Measurements from ENCODE around the gene MS4A3.

MS4A3 gene

DNA sequence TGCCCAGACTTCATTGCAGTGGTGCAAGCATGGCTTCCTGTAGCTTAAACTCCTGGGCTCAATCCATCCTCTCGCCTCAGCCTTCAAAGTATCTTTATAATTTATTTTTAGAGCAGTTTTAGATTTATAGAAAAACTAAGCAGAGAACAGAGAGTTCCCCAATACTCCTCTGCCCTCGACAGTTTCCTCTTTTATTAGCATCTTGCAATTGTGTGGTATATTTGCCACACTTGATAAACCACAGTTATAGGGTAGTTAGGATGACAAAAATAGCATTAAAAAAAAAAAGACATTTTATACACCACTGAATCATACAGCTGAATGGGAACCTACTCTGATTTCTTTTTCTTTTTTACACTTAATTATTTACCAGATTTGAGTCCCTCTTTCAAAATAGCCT lies 63.2 kb downstream of the MS4A3 start:
- H3K23ac ChIP-seq (ENCODE audit: low read length in 2 of 2), result no peak overlapping the region
- no peaks in the 10 kb centered on the region for H3K79me1 ChIP-seq (replicated peaks; ENCODE audit: low read length, poor library complexity, severe bottlenecking)
- H2AK5ac ChIP-seq (ENCODE audit: low read length, severe bottlenecking), result no peak overlapping the region
- DNase-seq, result no peak
- WGBS, result no CpG with 5 or more reads among the region's 2 CpGs
- H3K14ac ChIP-seq (ENCODE audit: low read length in 2 of 2), result no peak overlapping the region
- H3K4ac ChIP-seq (ENCODE audit: low read depth in 1 of 2, low read length in 2 of 2), result no peak overlapping the region
- H3K27ac ChIP-seq (ENCODE audit: low read length, poor library complexity, severe bottlenecking), result no peak overlapping the region
- H4K8ac ChIP-seq (ENCODE audit: low read length), result no peak overlapping the region
- no peaks in the 10 kb centered on the region for H3K9me3 ChIP-seq (ENCODE audit: control insufficient read depth, low read length)
- no peak overlapping the region for H2BK15ac ChIP-seq (ENCODE audit: low read depth, poor library complexity, severe bottlenecking)
- no peak overlapping the region for H3K9ac ChIP-seq (ENCODE audit: low read length)
- no peak overlapping the region for H4K91ac ChIP-seq (ENCODE audit: low read length)
- no peak overlapping the region for H2BK5ac ChIP-seq (ENCODE audit: low read depth, low read length, poor library complexity, severe bottlenecking)
- H3K27me3 ChIP-seq (ENCODE audit: control insufficient read depth in 1 of 2, insufficient read depth in 1 of 2, low read length in 2 of 2), result no peaks in the 10 kb centered on the region
- H3K4me1 ChIP-seq (ENCODE audit: control insufficient read depth, insufficient read depth, low read depth, low read length), result no peaks in the 10 kb centered on the region
- H2BK120ac ChIP-seq (ENCODE audit: low read depth, low read length), result no peak overlapping the region
- H3K18ac ChIP-seq (ENCODE audit: low read depth in 1 of 2, low read length in 2 of 2), result no peak overlapping the region
- no peaks in the 10 kb centered on the region for H3K36me3 ChIP-seq (ENCODE audit: control insufficient read depth in 1 of 2, insufficient read depth in 2 of 2, low read depth in 1 of 2, low read length in 2 of 2)
- H3K4me2 ChIP-seq (ENCODE audit: low read length, poor library complexity, severe bottlenecking), result no peak overlapping the region
- no peak overlapping the region for H3K4me3 ChIP-seq (ENCODE audit: insufficient read depth in 1 of 2, low read depth in 1 of 2, low read length in 2 of 2)
- H2BK12ac ChIP-seq (ENCODE audit: low read length in 2 of 2), result no peak overlapping the region
- H2AFZ ChIP-seq (ENCODE audit: low read depth, low read length), result no peak overlapping the region
